ENCODE results near the gene KDM7A.

KDM7A gene

GRCh38 chr7:140081774-140082425 is 94.9 kb downstream of the KDM7A start:
- no peak for DNase-seq

GRCh38 chr7:140080919-140081318 is 95.9 kb downstream of the KDM7A start:
- no peak for DNase-seq

DNA sequence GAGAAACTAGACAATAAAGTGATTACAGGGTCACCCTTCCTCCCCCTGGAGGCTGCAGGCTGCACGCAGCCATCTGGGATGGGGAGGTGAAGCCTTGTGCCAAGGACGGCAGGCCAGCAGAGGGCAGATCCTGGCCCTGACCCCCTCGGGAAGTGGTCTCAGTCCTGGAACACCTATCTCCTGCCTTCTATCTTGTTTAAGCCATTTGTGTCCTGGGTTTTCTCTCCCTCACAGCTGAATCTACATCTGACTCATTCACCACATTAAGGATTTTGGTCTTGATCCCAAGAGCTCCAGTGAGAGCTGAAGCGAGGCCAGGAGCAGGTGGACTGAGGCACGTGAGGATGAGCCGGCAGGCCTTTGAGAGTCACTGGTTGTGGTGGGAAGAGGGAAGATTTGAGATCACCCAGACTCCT is 97.7 kb downstream of the KDM7A start:
- no peak for DNase-seq

DNA sequence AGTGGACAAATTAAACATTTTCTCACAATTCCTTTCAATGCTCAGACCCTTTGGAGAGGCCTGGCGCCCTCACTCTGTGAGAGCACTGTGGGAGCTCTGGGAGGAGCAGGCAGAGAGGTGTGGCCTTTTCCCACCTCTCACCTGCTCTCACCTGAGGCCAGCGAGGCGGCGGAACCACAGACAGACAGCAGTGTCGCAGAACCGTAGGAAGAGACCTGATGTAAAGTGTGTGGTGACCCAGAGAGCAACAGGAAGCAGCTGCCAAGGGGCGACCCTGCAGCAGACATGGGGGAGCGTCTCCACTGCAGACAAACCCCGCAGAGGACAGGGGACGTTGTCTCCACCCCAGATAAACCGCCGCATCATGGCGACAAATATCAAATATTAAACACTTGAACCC is 98.4 kb downstream of the KDM7A start:
- DNase-seq, result peak; percentile 11

DNA sequence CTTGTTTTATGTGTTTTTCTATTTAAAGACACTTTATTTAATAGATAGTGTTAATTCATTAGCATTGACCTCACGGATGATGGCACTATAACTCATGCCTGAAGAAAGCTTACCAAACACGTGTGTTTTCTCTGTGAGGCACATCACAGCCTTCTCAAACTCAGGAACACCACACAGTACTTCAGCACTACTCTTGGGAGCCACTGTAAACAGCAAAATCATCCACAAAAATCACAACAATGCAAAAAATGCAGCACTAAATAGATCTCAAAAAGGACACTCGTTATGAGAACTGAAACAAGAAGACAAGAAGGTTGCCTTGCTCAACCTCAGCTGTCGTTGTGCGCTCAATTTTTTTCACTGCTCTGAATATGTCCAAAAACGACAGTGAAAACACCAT is 102.0 kb downstream of the KDM7A start:
- DNase-seq, result no peak

DNA sequence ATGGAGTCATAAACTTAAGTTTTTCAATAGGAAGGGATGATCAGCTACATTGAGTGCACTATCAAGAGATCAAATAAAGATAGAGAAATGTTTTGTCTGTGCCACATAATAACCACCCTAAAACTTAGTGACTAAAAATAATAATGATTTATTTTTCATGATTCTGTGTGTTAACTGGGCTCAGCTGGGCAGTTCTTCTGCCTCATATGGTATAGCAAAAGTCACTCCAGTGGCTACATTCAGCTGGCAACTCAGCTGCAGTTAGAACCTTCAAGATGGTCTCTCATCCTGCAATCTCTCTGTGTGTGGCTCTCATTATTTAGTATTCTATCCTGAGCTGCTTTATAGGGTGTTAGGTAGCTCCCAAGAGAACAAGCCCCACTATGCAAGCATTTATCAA is 106.2 kb downstream of the KDM7A start:
- DNase-seq, result no peak

DNA sequence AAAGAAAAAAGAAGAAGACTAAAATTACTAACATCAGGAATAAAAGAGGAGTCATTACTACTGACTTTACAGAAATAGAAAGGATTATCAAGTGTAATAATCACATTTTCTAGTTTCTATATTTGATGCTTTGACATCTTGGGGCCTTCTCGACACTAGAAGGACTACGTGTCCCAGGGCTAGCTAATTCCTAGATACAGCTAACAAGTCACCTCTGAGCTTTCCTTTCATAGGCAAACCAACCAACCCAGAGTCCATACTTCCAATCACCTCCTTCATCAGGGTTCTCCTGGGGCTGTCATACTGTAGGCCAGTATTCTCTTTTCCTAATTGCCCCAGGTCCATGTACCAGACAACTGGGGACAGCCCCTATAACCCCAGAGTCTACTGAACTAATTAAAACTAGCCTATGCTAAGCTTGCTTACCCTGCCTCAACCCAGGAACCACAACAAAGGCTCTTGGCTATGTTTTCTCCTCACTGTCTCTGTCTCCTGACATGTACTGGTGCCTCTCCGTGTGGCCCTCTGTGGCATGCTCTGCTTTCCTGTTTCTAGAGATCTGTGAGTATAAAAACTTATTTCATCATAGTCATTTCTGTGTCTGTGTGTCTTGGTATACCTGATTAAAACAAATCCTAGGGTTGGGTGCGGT is 107.4 kb downstream of the KDM7A start:
- DNase-seq, result no peak

- no peak for DNase-seq
Measured at GRCh38 chr7:140068033-140068432, 108.8 kb downstream of the KDM7A start.

DNA sequence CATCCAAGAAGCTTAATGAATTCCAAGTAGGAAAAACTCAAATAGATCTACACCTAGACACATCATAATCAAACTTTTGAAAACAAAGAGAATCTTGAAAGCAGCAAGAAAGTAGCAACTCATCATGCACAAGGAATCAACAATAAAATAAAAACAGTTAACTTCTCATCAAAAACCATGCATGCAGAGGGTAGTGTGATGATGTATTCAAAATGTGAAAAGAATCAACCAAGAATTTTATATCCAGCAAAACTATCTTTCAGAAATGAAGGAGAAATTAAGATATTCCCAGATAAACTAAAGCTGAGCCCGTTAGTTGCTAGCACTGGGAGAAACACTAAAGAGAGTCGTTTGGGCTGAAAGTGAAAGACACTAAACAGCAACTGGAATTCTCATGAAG is 109.7 kb downstream of the KDM7A start:
- no peak for DNase-seq

- DNase-seq, result peak; percentile 86
Measured at GRCh38 chr7:140062528-140063299, 114.1 kb downstream of the KDM7A start, which contains the start of gene PARP12. Gene PARP12 (minus strand): TSS chr7:140062951. CDS start chr7:140062847, 104 bp downstream.

DNA sequence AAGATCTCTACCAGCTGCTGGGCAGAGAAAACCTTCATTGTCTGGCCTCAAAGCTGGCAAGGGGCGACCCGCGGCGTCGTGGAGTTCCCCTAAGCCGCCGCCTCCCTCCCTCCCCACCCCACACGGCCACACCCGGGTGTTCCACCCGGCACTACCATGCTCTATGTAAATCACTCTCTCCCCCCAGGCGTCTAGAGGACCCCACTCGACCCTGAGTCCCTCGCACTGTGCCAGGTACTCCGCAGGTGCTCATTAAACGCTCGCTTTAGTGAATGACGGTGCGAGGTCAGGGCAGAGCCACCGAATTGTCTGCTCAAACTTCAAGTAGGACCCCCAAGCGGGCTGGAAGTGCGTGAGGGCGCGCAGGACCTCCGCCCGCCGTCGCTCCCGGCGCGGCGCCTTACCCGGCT is 114.7 kb downstream of the KDM7A start:
- DNase-seq, result peak; percentile 40

DNA sequence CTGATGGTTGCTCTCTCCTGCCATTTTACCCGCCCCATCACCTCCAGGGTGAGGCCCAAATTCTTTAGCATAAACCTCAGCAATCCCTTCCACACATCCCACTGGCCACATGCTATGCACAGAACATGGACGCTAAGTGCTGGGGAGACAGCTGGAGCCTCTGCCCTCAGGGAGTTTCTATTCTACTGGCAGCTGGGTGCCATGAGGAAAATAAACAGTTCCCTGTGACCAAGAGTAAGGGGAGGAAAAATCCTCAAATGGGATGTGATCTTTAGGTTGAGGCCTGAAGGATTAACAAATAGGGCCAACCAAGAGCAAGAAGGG is 115.2 kb downstream of the KDM7A start:
- no peak for DNase-seq

GRCh38 chr7:140060788-140061606 is 115.8 kb downstream of the KDM7A start:
- peak; percentile 85 for DNase-seq

GRCh38 chr7:140060243-140060630 is 116.5 kb downstream of the KDM7A start:
- DNase-seq, result no peak

DNA sequence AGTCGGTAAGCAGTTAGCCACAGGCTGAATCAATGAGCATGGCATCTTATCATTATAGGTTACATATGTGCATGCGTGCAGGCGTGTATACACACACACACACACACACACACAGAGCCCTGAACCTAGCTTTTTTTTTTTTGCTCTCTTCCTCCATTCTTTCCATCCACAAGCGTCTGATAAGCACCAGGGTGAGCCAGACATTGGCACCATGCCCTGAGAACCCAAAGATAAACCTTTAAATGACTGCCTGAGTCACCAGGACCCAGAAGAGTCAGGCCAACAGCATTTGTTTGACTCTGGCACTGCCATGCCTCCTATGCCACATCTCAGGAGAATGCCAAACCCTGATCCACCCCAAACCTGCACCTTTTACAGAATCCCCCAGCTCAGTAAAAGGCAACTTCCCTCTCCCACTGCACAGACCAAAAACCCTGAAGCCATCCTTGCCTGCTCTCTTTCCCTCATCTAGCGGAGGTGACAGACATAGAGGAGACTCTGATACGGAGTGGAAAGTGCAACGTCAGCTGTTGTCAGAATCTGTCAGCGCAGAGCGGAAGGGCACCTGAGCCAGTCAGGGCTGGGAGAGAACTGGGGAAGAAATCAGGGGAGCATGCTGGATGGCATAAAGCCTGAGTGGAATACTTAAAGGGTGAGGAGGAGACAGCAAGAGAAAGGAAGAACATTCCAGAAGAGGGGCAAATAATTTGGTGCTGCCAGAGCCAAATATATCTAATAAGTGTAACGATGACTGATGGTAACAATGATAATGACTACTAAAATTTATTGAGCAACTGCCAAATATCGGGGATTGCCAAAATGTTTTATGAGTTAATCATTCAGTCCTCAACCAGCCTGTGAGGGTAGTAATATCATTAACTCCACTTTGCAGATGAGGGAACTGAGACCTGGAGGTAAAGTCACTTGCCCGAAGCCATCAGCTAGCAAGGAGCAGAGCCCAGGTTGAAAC is 117.2 kb downstream of the KDM7A start:
- DNase-seq, result peak; percentile 90

GRCh38 chr7:140058517-140058916 is 118.3 kb downstream of the KDM7A start:
- no peak for DNase-seq

DNA sequence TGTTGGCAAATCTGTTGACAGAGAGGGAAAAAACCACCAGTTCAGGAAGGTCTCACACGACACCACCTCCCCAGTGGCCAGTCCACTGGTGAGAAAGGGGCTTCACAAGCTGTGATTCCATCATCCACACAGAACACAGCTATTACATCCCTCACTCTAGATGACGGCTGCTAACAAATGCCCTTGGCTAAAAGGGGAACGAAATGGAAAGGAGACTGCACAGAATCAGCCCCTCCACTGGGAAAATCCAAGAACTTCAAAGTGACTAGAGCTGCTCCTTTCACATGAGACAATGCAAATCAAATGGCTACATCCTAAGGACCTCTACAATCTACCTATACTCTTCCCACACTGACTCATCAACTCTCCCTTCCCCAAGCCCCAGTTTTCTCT is 119.6 kb downstream of the KDM7A start:
- DNase-seq, result no peak

DNA sequence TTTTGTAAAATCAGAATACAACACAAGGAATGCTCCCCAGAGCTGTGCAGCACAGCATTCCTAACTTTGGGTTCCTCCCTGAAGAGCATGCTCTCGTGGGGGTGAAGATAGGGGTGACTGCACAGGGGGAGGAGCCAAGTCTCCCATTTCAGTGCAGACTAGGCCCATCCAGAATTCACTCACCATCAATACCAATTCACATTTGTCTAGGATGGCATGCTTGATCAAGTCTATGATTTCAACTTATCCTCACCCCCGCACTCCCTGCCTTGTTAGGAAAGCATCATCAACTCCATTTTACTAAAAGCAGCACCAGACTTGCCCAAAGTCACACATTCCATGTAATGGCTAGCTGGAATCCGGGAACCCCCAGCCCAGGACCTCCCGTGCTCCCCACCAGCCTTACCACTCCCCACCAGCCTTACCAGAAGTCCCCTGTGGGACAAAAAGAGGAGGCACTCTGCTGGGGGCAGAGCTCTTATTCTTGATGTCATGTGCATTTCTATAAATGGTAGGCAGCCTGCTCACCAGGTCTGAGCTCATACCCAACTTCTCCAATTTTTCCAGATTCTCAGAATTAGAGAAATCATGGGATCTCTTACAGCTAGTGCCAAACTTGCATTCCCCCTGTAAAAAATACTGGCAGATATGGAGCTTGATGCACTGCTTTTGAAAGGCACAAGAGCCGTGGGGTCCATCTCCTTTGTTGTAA is 120.2 kb downstream of the KDM7A start:
- DNase-seq, result no peak

- DNase-seq, result no peak
Measured at GRCh38 chr7:140055833-140056232, 121.0 kb downstream of the KDM7A start.

DNA sequence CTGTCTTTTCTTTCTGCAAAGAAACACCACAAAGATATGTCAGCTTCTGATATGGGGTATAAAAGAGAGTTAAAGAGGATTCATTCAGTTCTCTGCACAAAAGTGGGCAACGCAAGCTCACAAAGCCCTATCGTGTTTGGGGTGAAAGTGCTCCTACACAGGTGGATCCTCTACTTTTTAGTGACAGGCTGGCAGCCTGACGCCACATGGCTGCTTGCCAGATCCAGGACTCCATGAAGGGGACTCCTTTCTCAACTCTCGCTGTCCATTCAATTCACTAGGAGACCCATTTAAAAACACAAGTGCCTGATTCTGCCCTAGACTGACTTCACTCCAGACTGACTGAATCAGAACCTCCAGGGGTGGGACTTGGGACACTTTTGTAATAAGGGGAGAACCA is 122.0 kb downstream of the KDM7A start:
- DNase-seq, result no peak

GRCh38 chr7:140053812-140054539 is 122.8 kb downstream of the KDM7A start:
- no peak for DNase-seq

All from NCI-H2029 (cell line).